Left ventricle myocardium inferior (tissue), 1 donor: Measurements from ENCODE around the gene AKIRIN1. TPM values are rescaled to one million over a fixed set of nuclear protein-coding genes. Genes with fewer than 3 reads are reported as not detected.

ENCODE experiments used
- DNase-seq: peaks from one replicate; pipeline ENCODE4 v3.0.0-alpha.2; 2020
- H3K27ac ChIP-seq: fragments of 200-600 bp; replicated peaks from 2 replicates; pipeline ENCODE4 v1.8.0; 2021
- H3K27me3 ChIP-seq: fragments of 200-600 bp; 2 replicates; pipeline ENCODE4 v1.8.0; 2021; ENCODE audit warnings: low read depth
- H3K36me3 ChIP-seq: fragments of 200-600 bp; 2 replicates; pipeline ENCODE4 v1.8.0; 2021
- H3K4me1 ChIP-seq: fragments of 200-600 bp; 2 replicates; pipeline ENCODE4 v1.8.0; 2021
- H3K4me3 ChIP-seq: fragments of 200-600 bp; 2 replicates; pipeline ENCODE4 v1.8.0; 2021; ENCODE audit warnings: mild to moderate bottlenecking, moderate library complexity
- H3K9me3 ChIP-seq: fragments of 200-600 bp; replicated peaks from 2 replicates; pipeline ENCODE4 v1.8.0; 2021
- intact Hi-C: fragments of 100-400 bp; cut with micrococcal nuclease; formaldehyde crosslinking; loops from one replicate; pipeline ENCODE4 v1.11.0; 2022
- total RNA-seq: library from RNA; stranded (reverse); fragmentation: NEBNext Ultra II Directional; extraction: Animal tissue kit (Norgen Biotek cat#: 25700); gene quantifications from one replicate; pipeline ENCODE4 v1.2.1, GENCODE V29; 2021
- TF ChIP-seq, protein P1 (sequence below): fragments of 200-600 bp; IDR thresholded peaks from 2 replicates; pipeline ENCODE4 v1.8.0; 2021; ENCODE audit warnings: antibody characterized with exemption, mild to moderate bottlenecking, borderline replicate concordance
- donor health status: DM: no; HTN: yes; CAD: no; lungs with severe emphysema.

Gene AKIRIN1
- total RNA-seq, 1 donor from 2014 or later: 61.5 TPM

- DNase-seq: peak; percentile 38
- intact Hi-C loops: no loop called here
- Histone ChIP-seq H3K4me3 (peak overlapping the region; percentile 97), H3K36me3 (peaks cover 12% of the 10 kb centered on the region), H3K27ac (peak overlapping the region; percentile 94), H3K9me3 (no peaks in the 10 kb centered on the region), H3K27me3 (no peaks in the 10 kb centered on the region), H3K4me1 (peaks cover 64% of the 10 kb centered on the region)
- TF ChIP-seq, protein P1, sequence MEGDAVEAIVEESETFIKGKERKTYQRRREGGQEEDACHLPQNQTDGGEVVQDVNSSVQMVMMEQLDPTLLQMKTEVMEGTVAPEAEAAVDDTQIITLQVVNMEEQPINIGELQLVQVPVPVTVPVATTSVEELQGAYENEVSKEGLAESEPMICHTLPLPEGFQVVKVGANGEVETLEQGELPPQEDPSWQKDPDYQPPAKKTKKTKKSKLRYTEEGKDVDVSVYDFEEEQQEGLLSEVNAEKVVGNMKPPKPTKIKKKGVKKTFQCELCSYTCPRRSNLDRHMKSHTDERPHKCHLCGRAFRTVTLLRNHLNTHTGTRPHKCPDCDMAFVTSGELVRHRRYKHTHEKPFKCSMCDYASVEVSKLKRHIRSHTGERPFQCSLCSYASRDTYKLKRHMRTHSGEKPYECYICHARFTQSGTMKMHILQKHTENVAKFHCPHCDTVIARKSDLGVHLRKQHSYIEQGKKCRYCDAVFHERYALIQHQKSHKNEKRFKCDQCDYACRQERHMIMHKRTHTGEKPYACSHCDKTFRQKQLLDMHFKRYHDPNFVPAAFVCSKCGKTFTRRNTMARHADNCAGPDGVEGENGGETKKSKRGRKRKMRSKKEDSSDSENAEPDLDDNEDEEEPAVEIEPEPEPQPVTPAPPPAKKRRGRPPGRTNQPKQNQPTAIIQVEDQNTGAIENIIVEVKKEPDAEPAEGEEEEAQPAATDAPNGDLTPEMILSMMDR: no peak
Measured at GRCh38 chr1:38991638-38992411, 749 bp downstream of the AKIRIN1 start.

GRCh38 chr1:38992412-38993111 is 1.5 kb downstream of the AKIRIN1 start:
- DNase-seq: no peak
- H3K9me3 ChIP-seq: no peaks in the 10 kb centered on the region
- H3K4me1 ChIP-seq: peaks cover 72% of the 10 kb centered on the region
- no peaks in the 10 kb centered on the region for H3K27me3 ChIP-seq
- TF ChIP-seq, protein P1: no peak
- intact Hi-C loops: no loop called here
- H3K27ac ChIP-seq: peak overlapping the region; percentile 94
- peaks cover 12% of the 10 kb centered on the region for H3K36me3 ChIP-seq
- peak overlapping the region; percentile 97 for H3K4me3 ChIP-seq

GRCh38 chr1:38994196-38994595 is 3.1 kb downstream of the AKIRIN1 start:
- peaks cover 88% of the 10 kb centered on the region for H3K4me1 ChIP-seq
- H3K27me3 ChIP-seq: no peaks in the 10 kb centered on the region
- TF ChIP-seq, protein P1: no peak
- no peak overlapping the region for H3K4me3 ChIP-seq
- H3K36me3 ChIP-seq: peaks cover 24% of the 10 kb centered on the region
- no peak overlapping the region for H3K27ac ChIP-seq
- no peak for DNase-seq
- intact Hi-C loops: no loop called here
- no peaks in the 10 kb centered on the region for H3K9me3 ChIP-seq

- TF ChIP-seq, protein P1: no peak
Measured at GRCh38 chr1:38997034-38997900, 6.2 kb downstream of the AKIRIN1 start.

DNA sequence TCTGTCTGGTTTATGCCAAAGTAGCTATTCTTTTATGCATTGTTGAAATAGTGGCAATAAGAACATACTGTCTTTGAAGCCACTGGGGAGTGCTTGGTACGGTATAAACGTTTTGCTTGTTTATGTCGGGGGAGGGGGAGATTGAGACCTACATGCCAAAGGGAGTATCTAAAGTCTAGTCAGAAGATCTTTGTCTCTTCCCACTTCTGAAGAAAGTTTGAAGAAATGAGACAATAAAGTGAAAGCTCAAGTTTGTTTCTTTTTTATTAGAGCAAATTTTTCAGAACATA is 6.8 kb downstream of the AKIRIN1 start:
- Histone ChIP-seq H3K4me1 (peaks cover 79% of the 10 kb centered on the region), H3K27me3 (no peaks in the 10 kb centered on the region), H3K4me3 (no peak overlapping the region), H3K9me3 (no peaks in the 10 kb centered on the region), H3K36me3 (peaks cover 55% of the 10 kb centered on the region), H3K27ac (peak overlapping the region; percentile 35)
- DNase-seq: no peak
- intact Hi-C loops: no loop called here
- TF ChIP-seq, protein P1: no peak

More at GRCh38 chr1:38997034-38997900, 6.2 kb downstream of the AKIRIN1 start:
- Histone ChIP-seq H3K36me3 (peaks cover 49% of the 10 kb centered on the region), H3K4me3 (no peak overlapping the region), H3K27ac (peak overlapping the region; percentile 35), H3K27me3 (no peaks in the 10 kb centered on the region), H3K9me3 (no peaks in the 10 kb centered on the region), H3K4me1 (peaks cover 79% of the 10 kb centered on the region)
- intact Hi-C loops: no loop called here
- no peak for DNase-seq
